H1 (cell line): ENCODE data around the gene INPP5A. TPM values are rescaled to one million over a fixed set of nuclear protein-coding genes. Genes with fewer than 3 reads are reported as not detected.

Experiments
- CTCF ChIA-PET: fragments of 300-600 bp; sonication (Branson Sonifier 250); formaldehyde crosslinking; loops from one replicate; lab custom pipeline; 2021; ENCODE audit not compliant: partially characterized antibody; lab: Charles Lee
- POLR2A ChIA-PET: fragments of 300-600 bp; sonication (Branson Sonifier 250); formaldehyde crosslinking; loops from one replicate; lab custom pipeline; 2021; ENCODE audit warnings: inconsistent platforms; ENCODE audit not compliant: partially characterized antibody; lab: Charles Lee
- DNase-seq, 2 experiments: peaks; one replicate each; pipeline versions ENCODE4 v3.0.0 to v3.0.0-alpha.2; 2010 to 2022; ENCODE audit warnings: low spot score in 2 of 2, low read depth in 1 of 2, mixed read lengths in 1 of 2
- FAIRE-seq: peaks from 2 replicates; lab custom pipeline; 2011; peaks lifted over from hg19 to GRCh38; lab: Jason Lieb, UNC
- H2AFZ ChIP-seq: 2 replicates; pipeline ENCODE4 v1.8.1; 2012; ENCODE audit warnings: low read length, inconsistent platforms
- H2AK5ac ChIP-seq: 2 replicates; pipeline ENCODE4 v1.6.1; 2013; ENCODE audit warnings: low read depth, low read length
- H2BK120ac ChIP-seq: replicated peaks from 2 replicates; pipeline ENCODE3; 2013; ENCODE audit warnings: low read depth, low read length, inconsistent platforms
- H2BK12ac ChIP-seq: 2 replicates; pipeline ENCODE4 v1.6.1; 2013; ENCODE audit warnings: low read depth, low read length
- H2BK15ac ChIP-seq: 2 replicates; pipeline ENCODE4 v1.6.1; 2013; ENCODE audit warnings: low read length
- H2BK20ac ChIP-seq: 2 replicates; pipeline ENCODE4 v1.6.1; 2013; ENCODE audit warnings: low read length
- H2BK5ac ChIP-seq: 2 replicates; pipeline ENCODE4 v1.6.1; 2013; ENCODE audit warnings: low read depth, low read length
- H3K14ac ChIP-seq: 2 replicates; pipeline ENCODE4 v1.6.1; 2013; ENCODE audit warnings: inconsistent platforms; ENCODE audit not compliant: insufficient read length
- H3K18ac ChIP-seq: 2 replicates; pipeline ENCODE4 v1.6.1; 2013; ENCODE audit warnings: low read length; ENCODE audit errors: extremely low read depth
- H3K23ac ChIP-seq: 2 replicates; pipeline ENCODE4 v1.6.1; 2013; ENCODE audit warnings: inconsistent platforms; ENCODE audit not compliant: insufficient read length
- H3K23me2 ChIP-seq: 2 replicates; pipeline ENCODE4 v1.6.1; 2013; ENCODE audit warnings: low read depth, low read length
- H3K27ac ChIP-seq: 2 replicates; pipeline ENCODE4 v1.6.1; 2011; ENCODE audit warnings: low read depth, low read length, inconsistent platforms
- H3K27me3 ChIP-seq, 4 experiments: replicated peaks in 1 of 4; 1 replicate in 1 of 4; 2 replicates in 3 of 4; pipeline versions ENCODE4 v1.6.1 to v1.8.1; 2011 to 2013; ENCODE audit warnings: low read length in 3 of 4, mild to moderate bottlenecking in 3 of 4, inconsistent platforms in 2 of 4, mixed read lengths in 2 of 4, moderate library complexity in 1 of 4; ENCODE audit not compliant: control insufficient read depth in 3 of 4, insufficient read depth in 3 of 4; ENCODE audit errors: extremely low read depth in 1 of 4
- H3K36me3 ChIP-seq, 4 experiments: 2 replicates each; pipeline versions ENCODE4 v1.6.1 to v1.8.1; 2011 to 2013; ENCODE audit warnings: mild to moderate bottlenecking in 4 of 4, low read length in 3 of 4, moderate library complexity in 2 of 4, control low read depth in 1 of 4, inconsistent platforms in 1 of 4; ENCODE audit not compliant: insufficient read depth in 4 of 4, control insufficient read depth in 2 of 4
- H3K4ac ChIP-seq: replicated peaks from 2 replicates; pipeline ENCODE3; 2013; ENCODE audit warnings: low read length, low read depth, mixed read lengths, inconsistent platforms; ENCODE audit not compliant: insufficient read length
- H3K4me1 ChIP-seq, 4 experiments: replicated peaks in 1 of 4; 1 replicate in 1 of 4; 2 replicates in 3 of 4; pipeline versions ENCODE4 v1.6.1 to v1.8.1; 2011 to 2013; ENCODE audit warnings: low read length in 3 of 4, inconsistent platforms in 2 of 4, mixed read lengths in 1 of 4; ENCODE audit not compliant: insufficient read depth in 4 of 4, control insufficient read depth in 3 of 4
- H3K4me2 ChIP-seq, 2 experiments: 2 replicates each; pipeline versions ENCODE4 v1.6.1 to v1.8.1; 2011 to 2013; ENCODE audit warnings: low read depth in 2 of 2, low read length in 2 of 2, control low read depth in 1 of 2, inconsistent platforms in 1 of 2, mild to moderate bottlenecking in 1 of 2; ENCODE audit not compliant: insufficient read depth in 1 of 2
- H3K4me3 ChIP-seq, 4 experiments: fragments of 200-600, 300-600 bp in 1 of 4; sonication (generic), shearing (Covaris generic), sonication (Bioruptor Twin) in 1 of 4; 2 replicates each; pipeline versions ENCODE4 v1.5.1 to v1.8.1; 2011 to 2016; ENCODE audit warnings: low read length in 4 of 4, low read depth in 3 of 4, control low read depth in 2 of 4, inconsistent platforms in 2 of 4, mild to moderate bottlenecking in 2 of 4, mixed read lengths in 1 of 4, moderate library complexity in 1 of 4; ENCODE audit not compliant: insufficient read depth in 2 of 4; ENCODE audit errors: extremely low read depth in 1 of 4
- H3K56ac ChIP-seq: replicated peaks from 2 replicates; pipeline ENCODE3; 2013; ENCODE audit warnings: low read depth, mild to moderate bottlenecking, mixed read lengths, low read length, inconsistent platforms; ENCODE audit not compliant: insufficient read length
- H3K79me1 ChIP-seq: 2 replicates; pipeline ENCODE4 v1.6.1; 2013; ENCODE audit warnings: low read depth, low read length, control low read depth
- H3K79me2 ChIP-seq, 2 experiments: 2 replicates each; pipeline versions ENCODE4 v1.6.1 to v1.8.1; 2012 to 2013; ENCODE audit warnings: low read length in 2 of 2, mild to moderate bottlenecking in 2 of 2, inconsistent platforms in 1 of 2; ENCODE audit not compliant: insufficient read depth in 2 of 2, control insufficient read depth in 1 of 2
- H3K9ac ChIP-seq, 4 experiments: replicated peaks in 1 of 4; 1 replicate in 1 of 4; 2 replicates in 3 of 4; pipeline versions ENCODE4 v1.6.1 to v1.8.1; 2011 to 2013; ENCODE audit warnings: low read depth in 3 of 4, low read length in 3 of 4, control low read depth in 2 of 4, mild to moderate bottlenecking in 2 of 4, moderate library complexity in 2 of 4, inconsistent platforms in 1 of 4; ENCODE audit errors: extremely low read depth in 1 of 4
- H3K9me3 ChIP-seq, 2 experiments: 2 replicates each; pipeline versions ENCODE4 v1.6.1 to v1.8.1; 2012 to 2013; ENCODE audit warnings: mild to moderate bottlenecking in 2 of 2, moderate library complexity in 2 of 2, control low read depth in 1 of 2, inconsistent platforms in 1 of 2, low read depth in 1 of 2, low read length in 1 of 2, mixed read lengths in 1 of 2; ENCODE audit not compliant: insufficient read depth in 2 of 2
- H4K20me1 ChIP-seq, 2 experiments: replicated peaks in 1 of 2; 2 replicates each; pipeline versions ENCODE3 to v1.8.1; 2011 to 2013; ENCODE audit warnings: inconsistent platforms in 2 of 2, low read length in 2 of 2, mild to moderate bottlenecking in 1 of 2; ENCODE audit not compliant: insufficient read depth in 2 of 2, control insufficient read depth in 1 of 2
- H4K5ac ChIP-seq: 2 replicates; pipeline ENCODE4 v1.6.1; 2013; ENCODE audit warnings: low read length, low read depth, mixed read lengths, inconsistent platforms; ENCODE audit not compliant: insufficient read length
- H4K8ac ChIP-seq: 2 replicates; pipeline ENCODE4 v1.8.0; 2013; ENCODE audit warnings: mild to moderate bottlenecking, moderate library complexity, low read length, inconsistent platforms; ENCODE audit not compliant: insufficient read depth; ENCODE audit errors: extremely low read depth
- H4K91ac ChIP-seq: replicated peaks from 2 replicates; pipeline ENCODE3; 2013; ENCODE audit warnings: low read length, mixed read lengths, inconsistent platforms; ENCODE audit not compliant: insufficient read length
- ATF2 ChIP-seq: IDR thresholded peaks from 2 replicates; pipeline ENCODE4 v1.6.1; 2012; ENCODE audit warnings: low read length, inconsistent platforms
- CBX8 ChIP-seq: fragments of 300-800, 300-1000 bp; sonication (generic); IDR thresholded peaks from 2 replicates; pipeline ENCODE4 v1.7.1; 2016; ENCODE audit warnings: low read depth, low read length, borderline replicate concordance
- WGBS, 2 experiments: shearing (Covaris generic) in 1 of 2; methylation state at CpG; one replicate each; pipeline versions ENCODE4 v1.1.6 to v1.1.7; 2013 to 2015; ENCODE audit warnings: low lambda C conversion rate in 2 of 2, mixed read lengths in 2 of 2, inconsistent platforms in 1 of 2, low coverage in 1 of 2, missing lambda C conversion rate in 1 of 2; ENCODE audit not compliant: insufficient replicate concordance in 2 of 2, insufficient coverage in 1 of 2, insufficient read length in 1 of 2; ENCODE audit errors: extremely low coverage in 1 of 2, missing lambda C conversion rate in 1 of 2; 5-methylcytosine and 5-hydroxymethylcytosine counted together
- polyA plus RNA-seq, 7 experiments: library from polyadenylated mRNA; depleted of rRNA in 3 of 7; stranded (reverse) in 5 of 7; unstranded in 2 of 7; fragments of >200 nt in 5 of 7; fragments of 200-250 nt in 2 of 7; gene quantifications; 1 replicate in 5 of 7; 2 replicates in 1 of 7; 4 replicates in 1 of 7; pipeline versions ENCODE4 v1.2.1 to v1.2.3, GENCODE V29; 2011 to 2013; ENCODE audit warnings: missing spikeins in 2 of 7, mixed read lengths in 2 of 7
- total RNA-seq: library from RNA; stranded (reverse); fragmentation: NEBNext Ultra II Directional; extraction: Animal tissue kit (Norgen Biotek cat#: 25700); gene quantifications from 2 replicates; pipeline ENCODE4 v1.2.1, GENCODE V29; 2021

The INPP5A gene
- total and polyA plus RNA-seq, 2 of the 8 experiments (the other 6 are each of a cell fraction or from before 2014, with no cell fraction given) = 19.7 to 27.5 TPM

DNA sequence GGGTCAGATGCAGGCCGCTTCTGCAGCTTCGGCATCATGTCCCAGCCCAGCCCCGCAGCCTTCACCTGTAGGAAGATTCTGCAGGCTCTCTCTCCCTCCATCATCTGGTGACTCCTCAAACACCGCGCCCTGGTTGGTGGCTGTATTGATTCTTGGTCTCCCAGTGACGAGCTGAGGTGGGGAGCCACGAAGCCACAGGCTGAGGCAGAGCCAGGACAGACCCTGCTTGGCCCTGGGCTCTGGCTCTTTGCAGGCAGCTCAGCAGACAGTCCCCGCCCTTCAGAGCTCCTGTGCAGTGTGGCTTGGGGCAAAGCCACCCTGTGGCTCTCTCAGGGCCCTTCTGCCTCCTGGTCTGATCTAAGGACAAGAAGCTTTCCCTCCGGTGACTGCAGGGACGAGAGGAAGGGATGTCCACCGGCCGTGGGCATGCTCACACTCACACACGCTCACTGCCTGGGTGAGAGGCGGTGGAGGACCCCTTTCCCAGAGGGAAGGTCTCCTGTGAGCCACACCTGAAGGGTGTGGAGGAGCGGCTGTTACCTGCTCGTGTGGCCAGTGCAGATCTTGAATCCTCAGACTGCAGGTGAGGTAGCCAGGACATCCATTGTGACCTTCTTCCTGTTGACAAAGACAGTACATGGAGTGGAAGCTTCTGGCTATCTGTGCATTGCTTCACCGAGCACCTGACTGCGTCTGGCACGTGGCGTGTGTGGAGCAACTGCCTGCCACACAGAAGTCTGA, 79.6 kb downstream of the INPP5A start:
- no peak overlapping the region for H3K4me3 ChIP-seq
- CTCF ChIA-PET = interaction anchor here (0.7 to 1.4 kb wide), 5 partner anchors 10 to 256 kb away, joined by 3 to 7 read pairs (median 3); no protein-coding TSS in a partner anchor
- no peak overlapping the region for H3K4ac ChIP-seq
- POLR2A ChIA-PET = no interaction called here
- no peak overlapping the region for H3K56ac ChIP-seq
- H4K91ac ChIP-seq = no peak overlapping the region
- H3K4me2 ChIP-seq = no peak overlapping the region
- no peak overlapping the region for H2BK20ac ChIP-seq
- peaks cover 0 to 5% of the 10 kb centered on the region in 2 experiments for H4K20me1 ChIP-seq
- H3K27ac ChIP-seq = no peak overlapping the region
- no peak overlapping the region for H2BK5ac ChIP-seq
- H4K5ac ChIP-seq = no peak overlapping the region
- no peak overlapping the region for H2AK5ac ChIP-seq
- no peak overlapping the region for H2BK120ac ChIP-seq
- no peak overlapping the region for H3K14ac ChIP-seq
- H3K18ac ChIP-seq = no peak overlapping the region
- H2BK15ac ChIP-seq = no peak overlapping the region
- no peak overlapping the region for H2BK12ac ChIP-seq
- FAIRE-seq = no peak
- no peak overlapping the region for H3K9ac ChIP-seq
- H3K36me3 ChIP-seq = no peaks in the 10 kb centered on the region
- WGBS, 2 experiments = 95% methylated on average over 19 of the region's 20 CpGs; no CpG with 5 or more reads in 1 of the 2 experiments
- H3K4me1 ChIP-seq = no peaks in the 10 kb centered on the region; a peak in 2 of 7 replicates
- peaks cover 17 to 27% of the 10 kb centered on the region in 2 experiments for H3K9me3 ChIP-seq
- peaks cover 0 to 7% (median under 1%) of the 10 kb centered on the region in 4 experiments; a peak in 2 of 7 replicates for H3K27me3 ChIP-seq
- peaks cover 5% of the 10 kb centered on the region; the same call in 1 of the 2 replicates for H3K23me2 ChIP-seq
- DNase-seq = no peak
- no peak overlapping the region for H4K8ac ChIP-seq
- H3K79me1 ChIP-seq = peaks cover 4% of the 10 kb centered on the region
- H3K23ac ChIP-seq = no peak overlapping the region
- H2AFZ ChIP-seq = no peak overlapping the region
- H3K79me2 ChIP-seq = no peaks in the 10 kb centered on the region
- no peak for TF ChIP-seq CBX8
- no peak for TF ChIP-seq ATF2
